WTC11 (cell line): Measurements from ENCODE around the gene FASTKD1.
"Not testable (repeated sequence)": the region's sequence is repeated elsewhere in the genome, so short reads cannot be mapped to it uniquely, and the experiment has no call there.

Experiments
- CTCF ChIP-seq: fragments of 200-600 bp; IDR thresholded peaks from 2 replicates; pipeline ENCODE4 v1.8.0; 2022; ENCODE audit warnings: antibody characterized with exemption
- ESRRA ChIP-seq: sonication (generic); formaldehyde crosslinking; IDR thresholded peaks from 2 replicates; pipeline ENCODE4 v1.8.1; 2022; ENCODE audit warnings: mild to moderate bottlenecking, missing genetic modification reagents, borderline replicate concordance
- PRDM15 ChIP-seq: sonication (generic); formaldehyde crosslinking; IDR thresholded peaks from 2 replicates; pipeline ENCODE4 v1.8.0; 2022; ENCODE audit warnings: missing genetic modification reagents
- TCF7 ChIP-seq: sonication (generic); formaldehyde crosslinking; IDR thresholded peaks from 2 replicates; pipeline ENCODE4 v1.8.0; 2022; ENCODE audit warnings: mild to moderate bottlenecking, low read depth, missing genetic modification reagents, moderate library complexity
- TF ChIP-seq, protein P1 (sequence below): sonication (generic); formaldehyde crosslinking; IDR thresholded peaks from 2 replicates; pipeline ENCODE4 v1.8.0; 2022; ENCODE audit warnings: mild to moderate bottlenecking, missing genetic modification reagents

DNA sequence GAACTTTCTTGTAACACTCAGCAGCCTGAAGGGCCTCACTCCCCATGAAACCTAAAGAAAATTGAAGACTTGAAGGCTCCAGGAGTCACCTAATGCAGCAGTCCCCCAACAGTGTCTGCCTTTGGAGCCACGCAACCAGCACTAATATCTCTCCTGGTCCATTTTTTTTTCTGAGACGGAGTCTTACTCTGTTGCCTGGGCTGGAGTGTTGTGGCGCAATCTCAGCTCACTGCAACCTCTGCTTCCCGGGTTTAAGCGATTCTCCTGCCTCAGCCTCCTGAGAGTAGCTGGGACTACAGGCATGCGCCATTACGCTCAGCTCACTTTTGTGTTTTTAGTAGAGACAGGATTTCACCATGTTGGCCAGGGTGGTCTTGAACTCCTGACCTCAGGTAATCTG, 22.9 kb upstream of the FASTKD1 start:
- not testable (repeated sequence) for TF ChIP-seq CTCF; TCF7 (CRISPR knock-in tag); PRDM15; ESRRA (CRISPR knock-in tag)
- TF ChIP-seq, protein P1, sequence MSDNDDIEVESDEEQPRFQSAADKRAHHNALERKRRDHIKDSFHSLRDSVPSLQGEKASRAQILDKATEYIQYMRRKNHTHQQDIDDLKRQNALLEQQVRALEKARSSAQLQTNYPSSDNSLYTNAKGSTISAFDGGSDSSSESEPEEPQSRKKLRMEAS (CRISPR knock-in tag): not testable (repeated sequence)
